HG03135 (cell line): ENCODE measurements around the gene SGCD.

Experiments used
- ATAC-seq: cut with Tn5 transposase; IDR thresholded peaks from one replicate; pipeline ENCODE4 v1.9.1; 2021; ENCODE audit warnings: mild to moderate bottlenecking, moderate library complexity; ENCODE audit not compliant: unreplicated experiment

The SGCD gene

DNA sequence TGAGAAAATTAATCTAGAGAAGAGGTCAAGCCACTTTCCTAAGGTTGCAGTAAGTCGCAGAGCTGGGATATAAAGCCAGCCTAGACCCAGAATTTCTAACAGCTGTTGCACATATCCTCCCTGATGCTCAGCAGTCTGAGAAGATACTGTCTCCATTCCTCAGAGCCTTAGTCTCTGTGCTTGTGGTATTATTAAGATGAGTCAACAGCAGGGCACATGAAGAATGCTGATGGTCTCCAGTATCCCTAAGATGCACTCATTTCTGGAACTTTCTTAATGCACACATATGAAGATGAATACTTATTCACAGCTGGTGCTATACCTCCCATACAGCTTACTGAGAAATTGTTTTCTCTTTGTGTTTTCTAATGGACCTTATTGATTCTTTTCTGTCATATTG, 32.5 kb downstream of the SGCD start:
- ATAC-seq, result no peak

DNA sequence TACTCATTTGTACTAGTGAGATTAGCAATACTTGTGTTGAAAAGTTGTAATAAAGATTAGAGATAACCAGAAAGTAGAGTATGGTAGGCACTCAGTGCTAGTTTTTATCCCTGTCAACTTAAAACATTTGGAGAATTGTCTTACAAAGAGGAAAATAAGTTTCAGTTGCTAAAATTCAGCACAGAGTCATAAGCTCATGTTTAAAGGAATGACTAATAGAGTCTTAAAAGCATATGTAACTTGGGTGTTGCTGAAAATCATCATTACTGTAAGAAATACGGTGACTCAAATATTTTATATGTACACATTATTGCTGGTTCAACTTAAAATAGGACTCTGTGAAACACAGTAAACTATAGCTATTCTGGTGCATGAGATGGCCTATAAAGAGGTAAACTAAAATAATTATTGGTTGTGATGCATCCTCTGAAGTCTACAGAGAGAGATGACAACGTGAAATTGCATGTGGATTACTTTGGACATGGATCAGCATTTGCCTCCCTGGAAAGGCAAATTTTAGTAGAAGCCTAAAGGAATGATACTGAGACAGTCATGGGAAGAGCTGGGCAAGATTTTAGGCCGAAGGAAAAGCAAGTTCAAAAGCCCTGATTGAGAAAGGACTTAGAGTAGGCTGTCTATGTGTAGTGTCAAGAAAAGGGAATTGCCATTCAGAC, 34.6 kb downstream of the SGCD start:
- ATAC-seq, result no peak

DNA sequence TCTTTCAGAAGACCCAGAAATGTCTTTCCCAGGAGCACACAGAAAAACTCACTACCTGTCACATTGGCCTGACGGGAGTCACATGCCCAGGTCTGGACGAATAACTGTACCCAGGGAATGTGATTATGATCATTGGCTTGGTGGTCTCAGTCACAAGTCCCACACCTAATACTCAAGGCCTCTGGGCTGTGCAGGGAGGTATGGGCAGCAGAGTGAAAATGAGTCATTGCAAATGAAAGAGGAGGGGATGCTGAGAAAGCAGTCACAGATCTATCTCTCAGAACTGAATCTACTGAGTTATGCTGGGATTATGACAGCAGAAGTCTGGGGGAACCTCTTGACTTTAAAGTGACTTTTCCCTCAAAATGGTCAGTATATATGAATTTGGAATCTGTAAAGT, 36.9 kb downstream of the SGCD start:
- no peak for ATAC-seq

DNA sequence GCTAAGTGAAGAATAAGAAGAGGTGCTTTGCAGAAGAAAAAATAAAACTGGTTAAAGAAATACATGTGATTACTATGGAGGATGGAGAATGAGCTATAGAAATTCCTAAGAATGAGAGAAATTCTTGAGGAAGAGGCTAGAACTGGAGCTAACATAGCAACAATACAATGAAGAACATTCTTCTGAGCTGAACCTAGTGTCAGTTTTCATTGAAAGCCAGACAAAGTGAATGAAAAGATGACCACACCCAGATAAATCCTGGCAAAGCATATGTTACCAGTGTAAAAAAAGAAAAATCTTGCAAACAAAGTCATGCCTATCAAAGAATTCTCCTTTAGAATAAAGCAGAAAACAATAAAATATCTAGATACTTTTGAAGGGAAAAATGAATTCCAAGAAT, 39.6 kb downstream of the SGCD start:
- ATAC-seq, result no peak

DNA sequence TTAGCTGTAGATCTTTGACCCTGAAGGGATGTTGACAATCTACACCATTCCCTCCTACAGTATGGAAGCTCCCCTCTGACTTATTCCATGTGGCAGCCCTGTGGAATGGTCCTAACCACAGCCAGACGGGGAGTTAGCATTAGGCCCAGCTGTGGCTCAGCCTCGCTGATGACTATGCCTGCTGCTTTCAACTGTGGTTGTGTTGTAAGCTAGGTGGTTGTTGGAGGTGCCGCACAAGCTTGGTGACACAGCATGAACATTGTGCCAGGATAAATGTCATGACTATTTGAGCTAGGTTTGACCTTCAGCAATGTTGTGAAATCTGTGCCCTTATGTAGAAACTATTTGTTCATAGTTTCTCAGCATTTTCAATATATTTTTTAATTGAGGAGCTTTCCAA, 40.6 kb downstream of the SGCD start:
- ATAC-seq, result no peak

DNA sequence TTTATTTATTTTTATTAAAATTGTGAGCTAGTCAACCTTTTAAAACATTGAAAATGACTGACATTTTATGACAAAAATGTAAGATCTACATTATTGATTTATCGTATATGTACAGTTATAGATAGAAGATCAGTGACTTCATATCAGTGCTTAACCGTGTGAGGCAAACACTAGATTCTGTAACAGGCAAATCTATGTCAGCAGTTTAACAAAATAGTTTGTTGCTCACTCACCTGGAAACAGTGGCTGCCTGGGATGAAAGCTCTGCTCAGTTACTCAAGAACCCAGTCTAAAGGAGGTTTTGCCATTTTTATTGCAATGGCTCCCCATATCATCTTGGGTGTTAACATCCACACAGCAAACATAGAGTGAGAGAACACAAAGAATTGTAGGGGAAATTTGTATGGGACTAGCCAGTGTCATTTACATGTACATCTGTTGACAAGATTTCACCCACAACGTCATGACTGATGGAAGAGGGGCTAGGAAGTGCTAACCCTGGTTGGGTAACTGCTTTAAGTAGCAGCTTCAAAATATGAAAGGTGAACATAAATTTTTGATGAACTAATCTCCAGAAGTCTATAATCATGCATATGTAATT, 49.0 kb downstream of the SGCD start:
- peak; percentile 46 for ATAC-seq

DNA sequence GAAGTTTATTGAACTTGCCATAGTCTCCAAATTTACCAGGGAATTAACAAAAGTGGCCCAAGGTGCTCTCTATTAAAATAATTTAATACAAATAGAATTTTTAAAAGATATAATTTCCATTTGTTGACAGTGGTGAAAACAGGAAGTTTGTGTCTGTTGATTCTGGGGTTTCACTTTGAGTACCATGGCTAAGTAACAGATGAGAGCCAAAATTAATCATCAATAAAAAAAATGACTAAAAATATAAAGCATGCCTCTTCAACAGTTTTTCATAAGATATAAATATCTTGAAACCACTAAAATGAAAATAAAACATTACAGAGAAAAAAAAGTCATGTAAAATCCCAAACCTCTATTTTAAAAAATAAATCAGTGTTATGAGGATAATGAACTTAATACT, 49.8 kb downstream of the SGCD start:
- ATAC-seq, result peak; percentile 67

DNA sequence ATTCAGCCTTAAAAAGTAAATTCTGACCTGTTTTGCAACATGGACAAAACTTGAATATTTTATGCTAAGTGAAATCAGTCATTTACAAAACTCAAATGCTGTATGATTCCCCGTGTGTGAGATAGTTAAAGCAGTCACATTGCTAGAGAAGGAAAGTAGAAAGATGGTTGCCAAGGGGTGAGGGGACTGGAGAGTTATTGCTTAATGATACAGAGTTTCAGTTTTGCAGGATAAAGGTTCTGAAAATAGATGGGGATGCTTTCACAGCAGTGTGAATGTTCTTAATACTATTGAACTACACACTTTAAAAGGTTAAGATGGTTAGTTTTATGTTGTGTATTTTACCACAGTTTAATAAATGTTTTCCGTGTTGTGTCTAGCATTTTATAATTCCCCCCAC, 51.2 kb downstream of the SGCD start:
- no peak for ATAC-seq

DNA sequence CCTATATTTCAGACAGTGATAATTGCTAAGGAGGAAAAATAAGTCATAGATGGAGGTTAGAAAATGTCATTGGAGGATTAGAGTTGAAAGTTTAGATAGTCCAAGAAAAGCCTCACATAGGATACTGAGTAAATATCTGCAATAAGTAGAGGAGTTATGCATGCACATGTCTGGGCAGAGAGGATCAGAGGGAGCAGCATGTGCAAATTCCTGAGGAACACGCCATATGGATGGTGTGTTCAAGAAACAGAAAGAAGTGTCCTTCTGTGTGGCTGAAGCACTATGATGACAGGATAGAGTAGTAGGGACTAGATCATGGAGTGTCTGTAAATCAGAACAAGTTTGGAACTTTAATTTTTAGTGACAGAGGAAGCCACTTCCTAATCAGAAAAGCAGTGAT, 52.2 kb downstream of the SGCD start:
- ATAC-seq, result no peak

DNA sequence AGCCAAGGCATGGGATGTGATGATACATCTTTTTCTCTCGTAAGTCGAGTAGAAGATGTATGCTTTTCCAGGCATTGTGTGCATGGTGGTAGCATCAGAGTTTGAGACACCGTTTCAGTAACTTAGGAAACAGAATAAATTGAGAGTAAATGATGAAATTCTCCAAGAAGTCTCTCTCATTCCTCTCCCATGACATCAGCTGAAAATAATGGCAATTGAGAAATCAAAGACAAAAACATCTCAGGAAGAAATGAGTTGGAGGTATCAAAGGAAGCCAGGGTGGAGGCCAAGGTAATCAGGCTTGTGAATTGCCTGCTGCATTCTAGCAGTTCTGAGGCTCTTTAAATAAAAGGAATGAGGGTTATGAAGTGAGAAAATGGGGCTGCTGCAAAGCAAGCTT, 53.9 kb downstream of the SGCD start:
- ATAC-seq, result no peak

DNA sequence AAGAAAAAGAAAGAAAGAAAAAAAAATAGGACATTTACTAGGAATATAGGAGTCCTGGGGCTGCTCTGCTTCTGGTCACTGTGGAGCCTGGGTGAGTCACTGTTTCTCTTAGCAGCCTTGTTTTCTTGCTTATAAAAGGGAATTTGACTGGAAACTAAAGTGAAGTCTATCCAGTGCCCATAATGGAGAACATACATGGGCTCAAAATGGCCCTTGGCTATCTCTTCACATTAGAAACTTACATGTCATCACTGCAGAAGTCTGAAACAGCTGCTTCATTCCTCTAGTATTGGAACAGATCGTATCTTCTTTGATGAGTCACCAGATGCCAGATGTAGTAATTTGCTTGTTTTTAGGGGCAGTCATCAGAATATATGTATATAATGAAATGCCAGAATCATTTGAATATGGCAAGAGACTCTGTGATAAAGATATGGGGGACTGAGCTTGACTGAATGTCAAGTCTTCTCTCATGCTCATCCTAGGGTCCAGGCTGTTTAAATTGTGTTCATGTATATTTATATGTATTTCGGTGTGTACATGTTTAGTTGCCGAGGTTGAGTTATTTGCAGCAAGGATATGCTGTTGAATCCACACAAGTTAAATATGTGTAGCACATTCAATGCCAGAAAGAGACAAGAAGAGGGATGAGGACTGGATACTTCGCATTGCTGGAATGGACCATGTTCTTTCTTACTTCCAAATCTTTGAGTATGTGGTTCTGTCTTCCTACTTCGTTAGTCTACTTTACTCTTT, 56.7 kb downstream of the SGCD start:
- ATAC-seq, result no peak

DNA sequence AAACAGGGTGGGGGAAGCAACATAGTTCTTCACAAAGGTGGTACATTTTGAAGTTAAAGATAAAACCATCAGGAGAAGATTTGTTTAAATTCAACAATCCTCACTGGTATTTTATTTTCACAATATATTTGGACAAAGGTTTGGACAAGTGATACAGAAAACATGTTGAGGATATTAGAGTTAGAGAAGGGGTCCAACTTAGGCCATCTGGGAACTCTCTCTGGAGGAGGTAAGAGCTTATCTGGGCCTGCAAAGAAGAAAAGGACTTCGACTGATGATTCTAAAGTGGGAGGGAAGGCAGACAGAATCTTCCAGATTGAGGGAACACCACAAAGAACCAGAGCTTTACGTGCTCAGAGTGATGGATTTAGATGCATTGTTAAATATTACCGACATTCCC, 58.5 kb downstream of the SGCD start:
- no peak for ATAC-seq

DNA sequence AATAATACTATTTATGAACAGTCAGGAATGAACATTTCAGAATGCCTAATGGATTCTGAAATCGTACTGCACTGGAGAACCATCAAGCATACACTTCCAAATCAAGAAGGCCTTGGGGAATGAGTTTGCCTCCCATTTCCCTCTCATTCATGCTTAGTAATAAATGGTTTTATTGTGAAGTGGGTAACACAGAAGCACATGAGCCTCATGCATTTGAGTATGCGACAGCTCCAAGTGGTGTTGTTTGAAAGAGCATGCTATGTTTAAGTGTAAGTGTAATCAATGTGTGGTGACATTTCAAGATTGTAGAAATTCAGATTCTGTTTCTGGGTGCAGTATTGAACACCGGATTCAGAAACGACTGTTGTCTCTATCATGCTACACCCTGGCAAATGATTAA, 60.0 kb downstream of the SGCD start:
- ATAC-seq, result no peak

DNA sequence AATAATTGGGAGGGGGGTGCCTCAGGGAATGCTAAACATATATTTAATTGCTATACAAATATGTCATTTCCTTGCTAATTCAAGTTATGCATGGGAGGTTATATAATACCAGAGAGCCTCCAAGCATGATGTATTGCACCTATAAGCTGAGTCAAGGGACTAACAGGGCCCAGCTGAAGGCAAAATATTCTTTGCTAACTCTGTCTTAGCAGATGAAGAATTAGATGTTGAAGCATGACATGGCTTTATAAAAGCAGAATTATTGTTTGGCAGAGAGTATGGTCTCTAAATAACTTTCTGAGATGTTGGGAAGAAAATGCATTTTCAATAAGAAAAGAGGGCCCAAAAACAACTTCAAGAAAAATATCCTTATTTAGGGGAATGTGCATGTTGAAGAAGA, 60.4 kb downstream of the SGCD start:
- ATAC-seq, result no peak

DNA sequence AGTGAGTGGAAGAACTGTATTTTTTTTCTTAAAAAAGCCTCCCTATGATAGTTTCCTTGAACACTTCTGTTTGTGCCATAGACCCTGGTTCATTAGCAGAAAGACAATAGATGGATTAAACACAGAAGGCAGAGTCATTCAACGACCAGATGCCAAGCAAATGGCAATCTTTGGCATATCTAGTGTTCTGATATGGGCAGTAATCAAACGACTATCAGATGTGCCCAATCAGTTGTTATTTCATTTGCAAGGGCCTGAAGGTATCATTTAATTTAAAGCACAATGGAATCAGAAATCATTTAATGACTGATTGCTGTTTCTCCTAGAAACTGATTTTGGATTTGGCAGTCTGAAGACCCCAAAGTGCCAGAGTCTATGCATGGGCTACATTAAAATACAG, 61.3 kb downstream of the SGCD start:
- ATAC-seq, result no peak

DNA sequence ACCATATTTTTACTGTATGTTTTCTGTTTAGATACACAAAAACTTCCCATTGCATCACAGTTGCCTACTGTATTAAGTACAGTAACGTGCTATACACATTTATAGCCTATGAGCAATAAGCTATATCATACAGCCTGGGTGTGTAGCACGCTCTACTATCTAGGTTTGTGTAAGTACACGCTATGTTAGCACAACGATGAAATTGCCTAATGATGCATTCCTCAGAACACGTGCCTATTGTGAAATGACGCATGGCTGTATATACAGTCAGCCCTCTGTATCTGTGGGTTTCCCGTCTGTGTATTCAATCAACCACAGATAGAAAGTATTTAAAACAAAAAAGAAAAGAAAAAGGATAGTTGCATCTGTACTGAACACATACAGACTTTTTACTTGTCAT, 64.2 kb downstream of the SGCD start:
- ATAC-seq, result no peak

DNA sequence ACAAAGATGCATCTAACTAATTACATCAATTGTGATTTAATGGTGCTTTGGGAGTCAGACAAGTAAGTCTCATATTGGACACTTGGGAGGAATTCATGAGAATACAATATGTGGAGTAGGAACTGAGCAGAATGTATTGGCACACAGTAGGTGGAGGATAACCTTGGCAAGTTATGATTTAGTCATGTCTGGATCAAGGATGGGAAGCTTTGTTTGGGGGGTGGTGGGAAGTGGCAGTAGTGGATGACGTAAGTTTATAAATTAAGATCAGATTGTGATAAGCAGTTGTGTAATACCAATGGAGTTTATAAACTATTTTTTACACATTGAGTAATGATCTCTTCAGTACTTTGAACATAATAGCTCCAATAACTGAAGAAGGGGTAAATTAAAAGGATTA, 67.0 kb downstream of the SGCD start:
- ATAC-seq, result no peak

DNA sequence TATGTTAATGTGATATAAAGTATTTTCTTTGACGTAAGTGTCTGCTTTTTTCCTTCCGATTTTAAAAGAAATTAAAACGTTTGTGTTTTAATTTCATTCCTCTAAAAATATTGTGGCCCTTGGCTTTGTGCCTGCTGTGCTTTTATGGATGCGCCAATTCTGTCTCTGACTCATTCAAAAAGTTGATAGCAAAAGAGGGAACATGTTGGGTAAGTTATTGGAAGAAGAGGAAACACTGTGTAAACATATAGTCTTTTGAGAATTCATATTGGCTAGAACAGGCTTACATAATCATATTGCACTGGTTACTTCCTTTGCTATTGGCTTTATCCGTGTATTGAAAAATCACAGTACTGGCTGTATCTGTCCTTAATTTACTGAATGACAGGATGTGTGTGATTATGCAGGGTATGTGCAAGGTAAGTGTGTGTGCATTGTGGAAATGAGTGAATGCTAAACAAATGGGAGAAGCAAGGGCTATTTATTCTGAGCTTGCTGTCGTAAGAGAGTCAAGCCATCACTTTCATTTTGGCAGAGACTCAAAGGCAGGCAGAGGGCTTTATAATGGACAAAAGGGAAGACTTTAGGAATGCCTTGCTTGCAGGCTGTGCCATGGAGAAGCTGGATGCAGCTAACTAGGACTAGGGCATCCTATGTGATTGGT, 67.8 kb downstream of the SGCD start:
- ATAC-seq, result no peak

DNA sequence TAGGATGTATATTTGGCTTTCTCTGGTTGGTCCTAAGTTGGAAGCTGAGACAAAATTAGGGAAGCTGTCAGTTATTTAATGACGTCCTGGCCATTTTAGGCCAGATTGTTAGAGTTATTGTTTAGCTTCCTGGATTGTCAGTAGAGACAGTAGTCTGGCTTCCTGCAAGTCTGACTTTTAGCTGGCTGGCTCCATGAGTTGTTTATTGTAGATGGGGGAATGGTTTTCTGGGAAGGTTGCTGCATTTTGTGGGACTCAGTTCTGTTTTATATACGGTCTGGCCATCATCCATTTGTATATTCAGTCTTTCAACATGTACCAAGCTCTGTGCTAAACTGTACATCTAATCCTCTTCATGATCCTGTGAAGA, 68.3 kb downstream of the SGCD start:
- no peak for ATAC-seq

DNA sequence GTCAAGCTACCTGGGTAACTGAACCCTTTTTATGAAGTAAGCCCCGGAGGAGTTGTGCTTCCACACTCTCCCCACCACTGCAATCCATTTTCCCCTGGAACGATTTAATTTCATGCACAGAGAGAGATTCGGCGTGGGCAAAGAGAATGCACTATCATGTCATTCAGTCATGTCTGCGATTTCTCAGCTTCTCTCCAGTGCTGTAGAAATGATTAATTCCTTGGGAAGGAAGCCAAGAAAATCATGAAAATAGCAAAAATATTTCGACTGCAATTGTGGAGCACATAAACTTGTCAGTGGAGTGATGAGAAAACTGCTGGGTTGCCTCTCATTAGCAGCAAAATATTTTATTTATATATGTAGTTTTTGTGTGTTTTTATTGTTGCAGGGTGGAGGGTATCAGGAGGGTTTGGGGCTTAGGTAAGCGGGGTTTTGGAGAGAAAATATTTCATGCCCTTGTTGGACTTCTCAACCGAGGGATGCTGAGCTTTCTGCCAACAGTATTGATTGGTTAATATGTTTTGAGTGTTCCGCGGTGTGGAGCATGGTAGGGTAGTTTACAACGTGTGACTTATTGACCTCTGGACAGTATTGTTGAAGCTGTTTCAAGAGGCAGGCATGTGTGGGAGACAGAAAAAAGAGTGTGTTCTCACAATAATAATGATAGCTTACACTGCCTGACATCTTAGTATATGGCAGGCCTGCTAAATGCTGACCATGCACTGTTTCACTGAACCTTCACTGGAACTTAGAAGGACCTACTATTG, 69.3 kb downstream of the SGCD start:
- ATAC-seq, result no peak

DNA sequence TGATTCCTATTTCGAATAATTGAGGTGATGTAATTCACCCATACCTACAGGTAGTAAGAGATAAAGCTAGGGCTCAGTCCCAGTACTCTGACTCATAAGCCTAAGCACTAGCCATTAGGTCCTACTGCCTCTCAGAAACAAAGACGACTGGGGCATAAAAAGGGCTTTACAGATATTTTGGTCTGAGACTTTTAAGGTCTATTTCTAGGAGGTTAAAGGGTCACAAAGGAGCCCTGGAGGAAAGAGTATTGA, 69.8 kb downstream of the SGCD start:
- ATAC-seq, result no peak

DNA sequence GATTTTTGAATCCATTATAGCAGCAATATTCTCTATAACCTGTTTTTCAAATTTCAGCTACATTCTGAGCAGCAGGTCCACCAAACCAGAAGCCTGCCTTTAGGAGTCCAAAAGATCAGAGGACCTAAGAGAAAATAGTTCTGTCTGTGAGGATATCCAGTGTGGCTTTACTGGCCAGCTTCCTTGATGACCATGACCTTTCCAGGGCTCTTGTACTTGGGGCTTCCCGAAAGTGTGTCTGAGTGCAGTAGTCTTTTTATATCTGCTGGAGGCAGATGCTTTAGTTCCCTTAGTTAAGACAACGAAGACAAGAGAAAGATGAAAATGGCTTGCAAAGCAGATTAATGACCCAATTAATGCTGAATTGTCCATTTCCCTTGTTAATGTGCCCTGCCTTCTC, 72.4 kb downstream of the SGCD start:
- ATAC-seq, result no peak
